ENCODE data around the gene WNT3A. TPM values are rescaled to one million over a fixed set of nuclear protein-coding genes. Genes with fewer than 3 reads are reported as not detected.

Gene WNT3A
- polyA plus RNA-seq, 1 donor (not counting 4 experiments of a cell fraction or from before 2014, with no cell fraction given) = 0.07 TPM

DNA sequence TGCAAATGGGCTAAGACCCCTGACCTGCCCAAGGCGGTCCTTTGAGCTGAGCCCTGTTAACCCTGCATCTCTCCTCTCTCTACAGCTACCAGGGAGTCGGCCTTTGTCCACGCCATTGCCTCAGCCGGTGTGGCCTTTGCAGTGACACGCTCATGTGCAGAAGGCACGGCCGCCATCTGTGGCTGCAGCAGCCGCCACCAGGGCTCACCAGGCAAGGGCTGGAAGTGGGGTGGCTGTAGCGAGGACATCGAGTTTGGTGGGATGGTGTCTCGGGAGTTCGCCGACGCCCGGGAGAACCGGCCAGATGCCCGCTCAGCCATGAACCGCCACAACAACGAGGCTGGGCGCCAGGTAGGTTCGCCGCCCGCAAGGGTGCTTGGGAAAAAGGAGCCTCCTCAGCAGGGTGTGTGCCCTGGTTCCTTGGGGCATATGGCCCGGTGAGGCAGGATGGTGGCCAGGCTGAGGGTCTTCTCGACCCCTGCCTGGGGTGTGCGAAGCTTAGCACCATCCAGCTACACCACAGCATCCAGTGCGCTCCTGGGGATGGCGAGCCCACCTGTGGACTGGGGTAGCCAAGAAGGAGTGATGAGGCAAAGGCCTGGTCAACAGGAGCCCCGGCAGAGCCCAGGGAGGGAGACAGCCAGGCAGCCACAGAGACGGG, 43.9 kb downstream of the WNT3A start:
- Histone ChIP-seq H3K9me1 (ENCODE audit: control insufficient read depth, extremely low read depth, insufficient read depth, low read length) (no peaks in the 10 kb centered on the region), H3K9ac (ENCODE audit: control insufficient read depth, extremely low read depth, insufficient read depth, low read length) (no peak overlapping the region), H3K36me3 (ENCODE audit: control insufficient read depth in 2 of 2, extremely low read depth in 1 of 2, insufficient read depth in 2 of 2, low read length in 2 of 2) (no peaks in the 10 kb centered on the region), H3K4me2 (ENCODE audit: control insufficient read depth, extremely low read depth, insufficient read depth, low read depth, low read length) (no peak overlapping the region), H3K4me1 (ENCODE audit: control insufficient read depth, extremely low read depth, insufficient read depth, low read length) (no peaks in the 10 kb centered on the region), H2AFZ (ENCODE audit: control insufficient read depth, low read length) (no peak overlapping the region), H3K27me3 (ENCODE audit: control insufficient read depth, extremely low read depth, insufficient read depth, low read length) (peaks cover 10% of the 10 kb centered on the region), H3K9me3 (ENCODE audit: control insufficient read depth, low read depth, low read length) (no peaks in the 10 kb centered on the region), H3K27ac (ENCODE audit: control insufficient read depth, insufficient read depth, low read length) (no peak overlapping the region), H4K20me1 (ENCODE audit: control insufficient read depth, extremely low read depth, insufficient read depth, low read length) (no peaks in the 10 kb centered on the region), H3K79me2 (ENCODE audit: control insufficient read depth, insufficient read depth, low read length) (no peaks in the 10 kb centered on the region), H3K4me3 (ENCODE audit: control insufficient read depth in 2 of 3, extremely low read depth in 1 of 3, insufficient read depth in 2 of 3, low read depth in 1 of 3, low read length in 3 of 3) (no peak overlapping the region)
- dilution Hi-C loops (cut with MboI; ENCODE audit: extremely low pct_ligation_motif_present, low sequenced_read_pairs) = no loop called here
- FAIRE-seq (no peak), DNase-seq (ENCODE audit: low read depth, low spot score) (no peak)
- TF ChIP-seq, protein P1, sequence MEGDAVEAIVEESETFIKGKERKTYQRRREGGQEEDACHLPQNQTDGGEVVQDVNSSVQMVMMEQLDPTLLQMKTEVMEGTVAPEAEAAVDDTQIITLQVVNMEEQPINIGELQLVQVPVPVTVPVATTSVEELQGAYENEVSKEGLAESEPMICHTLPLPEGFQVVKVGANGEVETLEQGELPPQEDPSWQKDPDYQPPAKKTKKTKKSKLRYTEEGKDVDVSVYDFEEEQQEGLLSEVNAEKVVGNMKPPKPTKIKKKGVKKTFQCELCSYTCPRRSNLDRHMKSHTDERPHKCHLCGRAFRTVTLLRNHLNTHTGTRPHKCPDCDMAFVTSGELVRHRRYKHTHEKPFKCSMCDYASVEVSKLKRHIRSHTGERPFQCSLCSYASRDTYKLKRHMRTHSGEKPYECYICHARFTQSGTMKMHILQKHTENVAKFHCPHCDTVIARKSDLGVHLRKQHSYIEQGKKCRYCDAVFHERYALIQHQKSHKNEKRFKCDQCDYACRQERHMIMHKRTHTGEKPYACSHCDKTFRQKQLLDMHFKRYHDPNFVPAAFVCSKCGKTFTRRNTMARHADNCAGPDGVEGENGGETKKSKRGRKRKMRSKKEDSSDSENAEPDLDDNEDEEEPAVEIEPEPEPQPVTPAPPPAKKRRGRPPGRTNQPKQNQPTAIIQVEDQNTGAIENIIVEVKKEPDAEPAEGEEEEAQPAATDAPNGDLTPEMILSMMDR (optimal IDR thresholded peaks at IDR 0.05 in 1 of 3, IDR thresholded peaks at IDR 0.05 in 1 of 3, conservative IDR thresholded peaks at IDR 0.05 in 1 of 3; ENCODE audit: extremely low read depth in 1 of 3, insufficient read depth in 2 of 3, low read length in 3 of 3) = no peak
- no peak for TF ChIP-seq EZH2 (IDR thresholded peaks at IDR 0.05; ENCODE audit: low read length)

DNA sequence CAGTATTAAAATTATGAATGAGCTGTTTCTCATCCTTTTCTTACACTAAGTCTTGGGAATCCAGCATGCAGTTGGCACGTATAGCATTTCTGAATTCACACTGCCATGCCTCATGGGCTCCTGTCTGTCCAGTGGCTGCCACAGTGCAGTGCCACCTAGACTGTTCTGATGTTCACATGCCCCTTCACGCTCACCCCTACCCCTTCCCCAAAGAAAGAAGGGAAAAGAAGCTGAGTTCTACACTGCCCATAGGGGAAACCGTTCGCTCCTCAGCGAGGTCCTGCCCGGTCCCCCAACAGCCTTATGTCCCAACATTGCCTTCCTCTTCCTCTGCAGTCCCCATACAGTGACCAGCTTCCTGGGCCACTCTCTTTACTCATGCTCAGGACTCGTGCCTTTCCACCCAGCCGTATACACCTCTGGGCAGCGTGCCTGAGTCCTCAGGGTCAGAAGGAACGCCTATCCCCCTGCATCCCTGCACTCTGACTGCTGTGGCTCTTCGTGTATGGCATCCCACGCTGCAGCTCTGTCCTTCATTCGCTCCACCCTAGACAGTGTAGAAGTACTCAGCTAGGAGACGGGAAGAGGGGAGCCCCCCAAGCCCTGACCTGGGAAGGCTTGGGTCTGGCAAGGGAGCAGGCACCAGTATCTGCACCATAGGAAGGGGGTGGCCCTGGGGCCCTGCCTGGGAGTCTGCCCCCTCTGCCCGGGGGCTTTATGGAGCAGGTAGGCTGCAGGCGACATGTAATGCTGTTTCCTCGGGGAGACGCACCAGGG, 51.6 kb downstream of the WNT3A start:
- no peak for FAIRE-seq
- DNase-seq (ENCODE audit: low read depth, low spot score) = no peak
- Histone ChIP-seq H3K27me3 (ENCODE audit: control insufficient read depth, extremely low read depth, insufficient read depth, low read length) (peaks cover 47% of the 10 kb centered on the region), H3K9me3 (ENCODE audit: control insufficient read depth, low read depth, low read length) (no peaks in the 10 kb centered on the region), H3K4me1 (ENCODE audit: control insufficient read depth, extremely low read depth, insufficient read depth, low read length) (peaks cover 3% of the 10 kb centered on the region), H3K79me2 (ENCODE audit: control insufficient read depth, insufficient read depth, low read length) (no peaks in the 10 kb centered on the region), H3K4me3 (ENCODE audit: control insufficient read depth in 2 of 3, extremely low read depth in 1 of 3, insufficient read depth in 2 of 3, low read depth in 1 of 3, low read length in 3 of 3) (no peak overlapping the region), H3K9me1 (ENCODE audit: control insufficient read depth, extremely low read depth, insufficient read depth, low read length) (no peaks in the 10 kb centered on the region), H3K4me2 (ENCODE audit: control insufficient read depth, extremely low read depth, insufficient read depth, low read depth, low read length) (no peak overlapping the region), H3K27ac (ENCODE audit: control insufficient read depth, insufficient read depth, low read length) (no peak overlapping the region), H2AFZ (ENCODE audit: control insufficient read depth, low read length) (no peak overlapping the region), H3K9ac (ENCODE audit: control insufficient read depth, extremely low read depth, insufficient read depth, low read length) (no peak overlapping the region), H3K36me3 (ENCODE audit: control insufficient read depth in 2 of 2, extremely low read depth in 1 of 2, insufficient read depth in 2 of 2, low read length in 2 of 2) (no peaks in the 10 kb centered on the region), H4K20me1 (ENCODE audit: control insufficient read depth, extremely low read depth, insufficient read depth, low read length) (no peaks in the 10 kb centered on the region)
- TF ChIP-seq, protein P1 (optimal IDR thresholded peaks at IDR 0.05 in 1 of 3, IDR thresholded peaks at IDR 0.05 in 1 of 3, conservative IDR thresholded peaks at IDR 0.05 in 1 of 3; ENCODE audit: extremely low read depth in 1 of 3, insufficient read depth in 2 of 3, low read length in 3 of 3) = no peak
- no peak for TF ChIP-seq EZH2 (IDR thresholded peaks at IDR 0.05; ENCODE audit: low read length)
- dilution Hi-C loops (cut with MboI; ENCODE audit: extremely low pct_ligation_motif_present, low sequenced_read_pairs) = no loop called here

Data from keratinocyte (primary cell).